ENCODE measurements around the gene PARD6A.

The PARD6A gene

GRCh38 chr16:67660564-67661028, at the start of gene PARD6A:
TSS of gene PARD6A (plus strand) at chr16:67660960. CDS start at chr16:67661039, 79 bp downstream.
- peak; percentile 90 for DNase-seq

- DNase-seq: no peak
These were observed 47.0 kb upstream of the PARD6A start for GRCh38 chr16:67613808-67614207.

- DNase-seq: no peak
These were observed 32.5 kb upstream of the PARD6A start for GRCh38 chr16:67628216-67628615.

- no peak for DNase-seq
These were observed 28.2 kb upstream of the PARD6A start for GRCh38 chr16:67632415-67633172.

GRCh38 chr16:67636713-67637112, 24.0 kb upstream of the PARD6A start:
- DNase-seq: no peak

- DNase-seq: no peak
These were observed 23.1 kb upstream of the PARD6A start for GRCh38 chr16:67637625-67638024.

- DNase-seq: no peak
These were observed 18.7 kb upstream of the PARD6A start for GRCh38 chr16:67641779-67642708.

GRCh38 chr16:67644038-67644437, 16.7 kb upstream of the PARD6A start:
- DNase-seq: no peak

- DNase-seq: no peak
These were observed 15.2 kb upstream of the PARD6A start for GRCh38 chr16:67645397-67646121.

- no peak for DNase-seq
These were observed 13.6 kb upstream of the PARD6A start for GRCh38 chr16:67647111-67647651.

- no peak for DNase-seq
These were observed 13.1 kb upstream of the PARD6A start for GRCh38 chr16:67647681-67648080.

- DNase-seq: no peak
These were observed 12.5 kb upstream of the PARD6A start for GRCh38 chr16:67648088-67648763.

- DNase-seq: no peak
These were observed 11.9 kb upstream of the PARD6A start for GRCh38 chr16:67648764-67649407.

GRCh38 chr16:67649494-67649931, 11.2 kb upstream of the PARD6A start:
- no peak for DNase-seq

GRCh38 chr16:67650023-67650422, 10.7 kb upstream of the PARD6A start:
- DNase-seq: no peak

- DNase-seq: no peak
These were observed 9.7 kb upstream of the PARD6A start for GRCh38 chr16:67651039-67651438.

GRCh38 chr16:67651847-67652246, 8.9 kb upstream of the PARD6A start:
- no peak for DNase-seq

GRCh38 chr16:67652578-67653127, 8.1 kb upstream of the PARD6A start:
- DNase-seq: no peak

GRCh38 chr16:67653128-67653788, 7.5 kb upstream of the PARD6A start:
- DNase-seq: no peak

- no peak for DNase-seq
These were observed 6.9 kb upstream of the PARD6A start for GRCh38 chr16:67653789-67654402.

Measured in activated T-cell treated with anti-CD3 and anti-CD28 coated beads for 4 hours (primary cell).